GM12878 (cell line): Measurements from ENCODE around the gene S100A2. TPM values are rescaled to one million over a fixed set of nuclear protein-coding genes. Genes with fewer than 3 reads are reported as not detected.

Experiments used
- ATAC-seq: fragments of 200-7000 bp; cut with Tn5 transposase; 3 replicates; pipeline ENCODE4 v1.9.1; 2020; ENCODE audit warnings: mild to moderate bottlenecking, moderate library complexity
- BruUV-seq: library from RNA; stranded (reverse); fragments of 400-500 nt; replicated peaks from 2 replicates; lab custom pipeline; 2021; lab: Mats Ljungman, UMichigan
- CTCF ChIA-PET: fragments of 300-600 bp; sonication (Branson Sonifier 250); formaldehyde crosslinking; extraction: SDS; loops from one replicate; lab custom pipeline; 2021; ENCODE audit warnings: inconsistent platforms; lab: Yijun Ruan, JAX
- POLR2A ChIA-PET: fragments of 350-600 bp; formaldehyde crosslinking; extraction: SDS; loops from one replicate; lab custom pipeline; 2021; ENCODE audit warnings: inconsistent platforms; lab: Charles Lee
- RAD21 ChIA-PET: fragments of 300-600 bp; sonication (Branson Sonifier 250); formaldehyde crosslinking; loops from one replicate; lab custom pipeline; 2023; ENCODE audit warnings: antibody characterized with exemption; ENCODE audit not compliant: unreplicated experiment; lab: Charles Lee
- SMC1A ChIA-PET: fragments of 300-600 bp; sonication (Branson Sonifier 250); formaldehyde crosslinking; loops from one replicate; lab custom pipeline; 2023; ENCODE audit not compliant: unreplicated experiment, uncharacterized antibody; lab: Charles Lee
- DNase-seq: peaks from one replicate; pipeline ENCODE4 v3.0.0-alpha.2; 2011; ENCODE audit warnings: low read depth, low spot score
- FAIRE-seq: peaks from 3 replicates; lab custom pipeline; 2011; peaks lifted over from hg19 to GRCh38; lab: Jason Lieb, UNC
- H2AFZ ChIP-seq: 2 replicates; pipeline ENCODE4 v1.6.0; 2011; ENCODE audit warnings: low read depth, low read length, control low read depth; ENCODE audit not compliant: control insufficient read depth
- H3K27ac ChIP-seq: 2 replicates; pipeline ENCODE4 v1.5.1; 2011; ENCODE audit warnings: control low read depth; ENCODE audit not compliant: control insufficient read depth, insufficient read depth
- H3K27me3 ChIP-seq, 2 experiments: replicated peaks in 1 of 2; 2 replicates each; pipeline versions ENCODE4 v1.6.0 to v1.6.1; 2011; ENCODE audit warnings: low read length in 1 of 2; ENCODE audit not compliant: control insufficient read depth in 2 of 2, insufficient read depth in 2 of 2
- H3K36me3 ChIP-seq, 2 experiments: 2 replicates each; pipeline ENCODE4 v1.5.1; 2011; ENCODE audit warnings: low read length in 1 of 2; ENCODE audit not compliant: control insufficient read depth in 2 of 2, insufficient read depth in 2 of 2
- H3K4me1 ChIP-seq: 2 replicates; pipeline ENCODE4 v1.6.1; 2011; ENCODE audit warnings: mild to moderate bottlenecking, low read length, moderate library complexity, mixed read lengths; ENCODE audit not compliant: control insufficient read depth, insufficient read depth
- H3K4me2 ChIP-seq: 2 replicates; pipeline ENCODE4 v1.6.0; 2011; ENCODE audit warnings: control low read depth; ENCODE audit not compliant: control insufficient read depth, insufficient read depth
- H3K4me3 ChIP-seq: fragments of 200-600 bp; sonication (generic); 2 replicates; pipeline ENCODE4 v1.5.1; 2016
- H3K79me2 ChIP-seq: 2 replicates; pipeline ENCODE4 v1.6.0; 2011; ENCODE audit warnings: low read length; ENCODE audit not compliant: control insufficient read depth, insufficient read depth
- H3K9ac ChIP-seq: 2 replicates; pipeline ENCODE4 v1.8.0; 2011; ENCODE audit warnings: low read length, control low read depth, mixed read lengths; ENCODE audit not compliant: control insufficient read depth, insufficient read depth
- H3K9me3 ChIP-seq: replicated peaks from 3 replicates; pipeline ENCODE4 v1.5.1; 2011; ENCODE audit warnings: mild to moderate bottlenecking, low read length; ENCODE audit not compliant: control insufficient read depth, insufficient read depth
- H4K20me1 ChIP-seq: 2 replicates; pipeline ENCODE4 v1.6.0; 2011; ENCODE audit not compliant: control insufficient read depth, insufficient read depth
- ASH2L ChIP-seq: fragments of 300-600, 200-600 bp; sonication (generic); IDR thresholded peaks from 2 replicates; pipeline ENCODE4 v1.6.1; 2017; ENCODE audit warnings: low read depth, mild to moderate bottlenecking, borderline replicate concordance
- CBFB ChIP-seq: IDR thresholded peaks from 2 replicates; pipeline ENCODE4 v1.6.1; 2016; ENCODE audit warnings: antibody characterized with exemption, low read depth
- CHD4 ChIP-seq: fragments of 200-600 bp; sonication (generic); IDR thresholded peaks from 2 replicates; pipeline ENCODE4 v1.6.1; 2016; ENCODE audit warnings: mild to moderate bottlenecking
- CREM ChIP-seq: IDR thresholded peaks from 2 replicates; pipeline ENCODE4 v1.6.1; 2014; ENCODE audit warnings: antibody characterized with exemption, low read depth
- HDAC6 ChIP-seq: fragments of 200-600 bp; sonication (generic); IDR thresholded peaks from one replicate; pipeline ENCODE4 v1.8.0; 2017; ENCODE audit warnings: antibody characterized with exemption; ENCODE audit not compliant: unreplicated experiment
- IKZF1 ChIP-seq: fragments of 450-650 bp; conservative IDR thresholded peaks from 2 replicates; pipeline ENCODE4 v1.6.1; 2017; ENCODE audit warnings: antibody characterized with exemption, mild to moderate bottlenecking
- IKZF2 ChIP-seq, 2 experiments: fragments of 450-650 bp; IDR thresholded peaks; 2 replicates each; pipeline ENCODE4 v1.6.1; 2017; ENCODE audit warnings: mild to moderate bottlenecking in 2 of 2, moderate library complexity in 2 of 2
- MEF2B ChIP-seq: fragments of 450-650 bp; IDR thresholded peaks from 2 replicates; pipeline ENCODE4 v1.6.1; 2018; ENCODE audit warnings: mild to moderate bottlenecking, moderate library complexity; ENCODE audit not compliant: partially characterized antibody, poor library complexity, severe bottlenecking
- NKRF ChIP-seq: fragments of 450-650 bp; conservative IDR thresholded peaks from 2 replicates; pipeline ENCODE4 v1.6.1; 2017; ENCODE audit warnings: mild to moderate bottlenecking, moderate library complexity
- RCOR1 ChIP-seq: conservative IDR thresholded peaks from 2 replicates; pipeline ENCODE4 v1.6.1; 2012; ENCODE audit warnings: low read depth, low read length, improper control_type of control experiment
- RUNX3 ChIP-seq: IDR thresholded peaks from 2 replicates; pipeline ENCODE4 v1.6.1; 2012; ENCODE audit warnings: low read length, inconsistent platforms
- SKIL ChIP-seq: fragments of 450-650 bp; IDR thresholded peaks from 2 replicates; pipeline ENCODE4 v1.6.1; 2017; ENCODE audit warnings: mild to moderate bottlenecking, low read depth, inconsistent platforms; ENCODE audit not compliant: poor library complexity, severe bottlenecking
- SPI1 ChIP-seq: IDR thresholded peaks from 2 replicates; pipeline ENCODE4 v1.6.1; 2011; ENCODE audit warnings: low read depth, mild to moderate bottlenecking, low read length, moderate library complexity, borderline replicate concordance; ENCODE audit not compliant: insufficient read depth
- USF2 ChIP-seq: IDR thresholded peaks from 2 replicates; pipeline ENCODE4 v1.6.1; 2011; ENCODE audit warnings: low read depth, low read length, improper control_type of control experiment, borderline replicate concordance
- ZZZ3 ChIP-seq: IDR thresholded peaks from 2 replicates; pipeline ENCODE4 v1.6.1; 2011; ENCODE audit warnings: low read depth; ENCODE audit not compliant: control insufficient read depth, insufficient read length
- WGBS: methylation state at CpG from one replicate; pipeline ENCODE4 v1.1.6; 2016; ENCODE audit warnings: low lambda C conversion rate; ENCODE audit not compliant: insufficient replicate concordance, insufficient coverage; ENCODE audit errors: missing lambda C conversion rate; 5-methylcytosine and 5-hydroxymethylcytosine counted together
- in situ Hi-C: fragments of 300-500 bp; cut with MboI; formaldehyde crosslinking; loops from 9 replicates; pipeline ENCODE4 v1.14.3; 2018; ENCODE audit warnings: mixed read lengths
- intact Hi-C: fragments of 100-400 bp; cut with micrococcal nuclease; formaldehyde crosslinking; loops from one replicate; pipeline ENCODE4 v1.14.2; 2022; ENCODE audit not compliant: unreplicated experiment
- polyA plus RNA-seq, 11 experiments: library from polyadenylated mRNA; depleted of rRNA in 4 of 11; unstranded in 6 of 11; stranded (reverse) in 5 of 11; fragments of >200 nt; fragmentation: Nextera tagmentation in 4 of 11; fragmentation: Illumina TruSeq in 1 of 11; extraction: Ambion mirVana in 4 of 11; extraction: Trizol in 1 of 11; gene quantifications; 1 replicate in 1 of 11; 2 replicates in 10 of 11; pipeline versions ENCODE4 v1.2.1 to v1.2.3, GENCODE V29; 2011 to 2016; ENCODE audit warnings: inconsistent platforms in 2 of 11, missing spikeins in 2 of 11, low read depth in 1 of 11
- total RNA-seq, 4 experiments: library from RNA; depleted of rRNA in 3 of 4; stranded (reverse); fragments of >200 nt in 3 of 4; fragmentation: Illumina TruSeq in 1 of 4; extraction: Trizol in 1 of 4; gene quantifications; 2 replicates each; pipeline versions ENCODE4 v1.2.1 to v1.2.3, GENCODE V29; 2013 to 2021

Gene S100A2
- total and polyA plus RNA-seq, 10 of the 15 experiments (the other 5 are each of a cell fraction or from before 2014, with no cell fraction given) = 0.11 to 1.5 (median 0.59) TPM; not detected in 2

- ATAC-seq = no peak
- H3K27me3 ChIP-seq = no peaks in the 10 kb centered on the region
- H4K20me1 ChIP-seq = no peaks in the 10 kb centered on the region
- POLR2A ChIA-PET = interaction anchor here (0.6 to 0.8 kb wide), 3 partner anchors 11 to 120 kb away, joined by 3 read pairs; no protein-coding TSS in a partner anchor
- intact Hi-C loops (no loop called here), in situ Hi-C loops (no loop called here)
- no peak for DNase-seq
- H3K36me3 ChIP-seq = no peaks in the 10 kb centered on the region
- no peaks in the 10 kb centered on the region for H3K9me3 ChIP-seq
- TF ChIP-seq MEF2B (no peak), IKZF1 (peak; percentile 52), NKRF (no peak), ASH2L (no peak), RUNX3 (peak; percentile 59), CREM (no peak), ZZZ3 (no peak), CBFB (no peak), RCOR1 (no peak), IKZF2 (IDR thresholded peaks at IDR 0.05) (0 out of 4 replicates have a peak, but pooled peaks of 1 of the 2 experiments have one; percentile 15), USF2 (no peak), SPI1 (peak; percentile 73), SKIL (no peak), HDAC6 (no peak), CHD4 (no peak)
- TF ChIP-seq, all 136 proteins: peak for 4
- Histone ChIP-seq H3K4me1 (peaks cover 30% of the 10 kb centered on the region), H3K9ac (no peak within 1 kb of the TSS), H2AFZ (peak within 1 kb of the TSS; percentile 69), H3K27ac (no peak within 1 kb of the TSS), H3K4me3 (no peak within 1 kb of the TSS), H3K79me2 (no peaks in the 10 kb centered on the region), H3K4me2 (no peak within 1 kb of the TSS)
- BruUV-seq = no TSS peak
- ChIA-PET RAD21 (interaction anchor here (0.9 to 1.4 kb wide), 3 partner anchors 12 to 27 kb away, joined by 3 to 5 read pairs (median 3); no protein-coding TSS in a partner anchor), CTCF (interaction anchor here (0.6 to 1.6 kb wide), 8 partner anchors 8 to 86 kb away, joined by 3 to 9 read pairs (median 4); partner anchors contain the start of genes S100A13 and S100A2), SMC1A (interaction anchor here (0.6 to 2.3 kb wide), 5 partner anchors 9 to 26 kb away, joined by 3 to 8 read pairs (median 3); no protein-coding TSS in a partner anchor)
- FAIRE-seq = peak; percentile 31
- 50% methylated on average over 11 of the region's 11 CpGs for WGBS
These were observed 25.0 kb downstream of the S100A2 start, which contains the start of gene S100A5 for GRCh38 chr1:153540394-153541361. S100A5 (minus strand) TSS chr1:153540934; CDS start chr1:153540191, 743 bp downstream.
